Stimulated activated CD8-positive, alpha-beta memory T cell treated with anti-CD3 and anti-CD28 coated beads, Interleukin-4, amount 100 ng/mL, for 4 hours (primary cell): ENCODE measurements around the gene AQP12A.
"Not testable (repeated sequence)": the region's sequence is repeated elsewhere in the genome, so short reads cannot be mapped to it uniquely, and the experiment has no call there.

Experiments used
- DNase-seq, 2 donors: peaks; one replicate each; pipeline ENCODE4 v3.0.0-alpha.2; 2020; ENCODE audit warnings: low read depth in 2 of 2, low spot score in 1 of 2

Gene AQP12A

DNA sequence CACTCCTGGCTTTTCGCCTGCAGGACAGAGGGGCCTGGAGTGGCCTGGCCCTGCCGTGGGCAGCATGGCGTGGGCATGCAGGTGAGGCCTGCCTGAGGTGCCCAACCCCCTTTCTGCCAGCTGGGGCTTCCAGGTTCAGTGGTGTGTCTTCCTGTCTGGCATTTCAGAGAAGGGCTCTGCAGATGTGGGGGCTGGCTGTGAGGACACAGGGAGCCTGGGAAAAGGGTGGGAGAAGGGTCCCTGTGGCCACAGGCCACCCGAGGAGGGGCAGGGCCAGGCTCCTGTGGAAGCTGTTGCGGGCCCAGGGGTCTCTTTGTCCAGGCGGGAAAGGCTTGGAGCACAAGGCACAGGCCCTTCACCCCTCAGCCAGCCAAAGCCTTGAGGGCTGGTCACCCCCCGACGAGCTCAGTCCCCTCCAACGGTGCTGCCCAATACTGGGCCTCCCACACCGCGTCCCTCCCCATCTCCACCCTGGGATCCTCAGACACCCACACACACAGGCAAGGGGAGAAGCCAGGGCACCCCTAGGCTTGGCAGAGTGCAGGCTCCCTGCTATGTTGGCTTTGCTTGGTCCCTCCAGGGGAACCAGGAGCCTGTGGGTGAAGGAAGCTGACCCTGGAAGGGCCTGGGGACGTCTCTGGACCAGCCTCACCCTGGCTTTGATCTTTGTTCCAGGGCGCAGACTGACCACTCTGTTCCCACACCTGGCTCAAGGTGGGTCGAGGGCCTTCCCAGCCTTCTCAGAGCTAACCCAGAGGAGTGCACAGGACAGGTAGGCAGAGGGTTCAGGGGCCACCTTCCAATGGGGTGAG, 3.7 kb upstream of the AQP12A start:
- DNase-seq, result no peak

DNA sequence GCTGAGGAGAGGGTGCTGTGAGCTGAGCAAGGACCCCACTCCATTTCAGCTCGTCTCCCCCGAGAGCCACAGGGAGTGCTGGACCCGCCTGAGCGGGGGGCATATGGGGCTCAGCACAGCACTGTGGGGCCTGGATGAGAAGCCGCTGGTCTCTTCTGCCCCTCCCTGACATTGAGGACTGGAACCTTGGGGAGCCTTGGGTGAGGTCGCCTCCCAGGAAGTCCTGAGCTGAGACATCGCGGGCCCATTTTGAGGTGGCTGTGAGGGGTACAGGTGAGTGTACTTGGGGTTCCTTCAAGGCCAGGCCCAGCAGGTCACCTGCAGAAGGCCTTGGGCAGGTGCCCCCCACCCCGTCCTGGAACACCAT, 3.1 kb upstream of the AQP12A start:
- DNase-seq, result no peak

DNA sequence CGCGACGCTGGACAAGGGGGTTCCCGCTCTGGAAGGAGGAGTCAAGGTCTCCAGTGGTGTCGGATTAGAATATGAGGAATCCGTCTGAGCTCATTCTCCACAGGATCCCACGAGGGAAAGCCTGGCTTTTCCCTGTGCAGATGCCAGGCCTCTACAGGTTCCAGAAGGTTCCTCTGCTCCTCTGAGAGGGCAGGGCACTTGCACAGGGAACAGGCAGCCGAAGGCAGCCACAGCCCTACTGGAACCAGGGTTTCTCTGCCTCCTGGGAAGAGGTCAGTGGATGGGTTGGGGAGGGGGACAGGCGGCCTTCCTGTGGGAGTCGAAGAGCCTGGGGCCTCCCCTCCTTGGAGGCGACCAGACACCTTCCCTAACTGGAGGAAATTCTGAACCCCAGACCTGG, 1.7 kb upstream of the AQP12A start:
- no peak for DNase-seq

DNA sequence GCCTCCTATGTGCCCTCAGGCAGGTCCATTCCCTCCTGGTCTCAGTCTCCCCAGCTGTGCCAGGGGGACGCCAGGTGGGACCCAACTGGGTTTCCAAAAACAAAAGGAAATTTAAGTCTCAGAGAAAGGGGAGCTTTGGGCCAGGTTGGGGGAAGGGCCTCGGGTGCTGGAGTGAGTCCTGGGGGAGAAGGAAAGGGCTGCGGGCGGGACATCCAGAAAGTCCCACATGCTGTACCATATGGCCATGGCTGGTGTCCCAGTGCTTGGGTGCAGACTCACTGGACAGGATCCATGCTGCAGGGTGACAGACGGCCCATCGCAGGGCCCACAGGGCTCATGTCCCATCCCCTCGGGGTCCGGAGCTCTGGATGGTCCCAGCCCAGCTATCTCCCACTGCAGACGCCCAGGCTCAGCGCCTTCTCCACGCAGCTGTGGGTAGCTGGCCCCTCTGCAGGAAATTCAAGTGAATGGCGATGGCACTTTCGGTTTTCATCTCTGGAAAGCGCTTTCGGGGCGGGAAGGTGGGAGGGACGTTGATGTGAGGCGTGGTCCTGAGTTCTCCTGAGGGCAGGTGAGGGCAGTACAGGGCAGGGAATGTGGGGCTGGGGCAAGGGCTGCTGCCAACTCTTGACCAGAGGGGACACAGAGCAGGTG, 1.1 kb upstream of the AQP12A start:
- not testable (repeated sequence) for DNase-seq

DNA sequence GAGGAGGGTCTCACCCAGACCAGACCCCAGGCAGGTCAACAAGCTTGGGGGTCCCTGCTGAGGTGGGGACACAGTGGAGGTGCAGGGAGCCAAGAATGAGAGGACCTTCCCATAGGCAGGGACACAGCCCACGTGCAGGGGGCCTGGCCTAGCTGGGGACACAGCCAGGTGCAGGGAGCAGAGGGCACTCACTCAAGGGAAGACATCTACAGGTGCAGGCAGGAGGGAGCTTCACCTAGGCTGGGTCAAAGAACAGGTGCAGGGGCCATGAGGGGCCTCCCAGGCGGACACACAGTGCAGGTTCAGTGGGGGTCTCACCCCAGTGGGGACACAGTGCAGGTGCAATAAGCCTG, 615 bp upstream of the AQP12A start:
- DNase-seq, result not testable (repeated sequence)

DNA sequence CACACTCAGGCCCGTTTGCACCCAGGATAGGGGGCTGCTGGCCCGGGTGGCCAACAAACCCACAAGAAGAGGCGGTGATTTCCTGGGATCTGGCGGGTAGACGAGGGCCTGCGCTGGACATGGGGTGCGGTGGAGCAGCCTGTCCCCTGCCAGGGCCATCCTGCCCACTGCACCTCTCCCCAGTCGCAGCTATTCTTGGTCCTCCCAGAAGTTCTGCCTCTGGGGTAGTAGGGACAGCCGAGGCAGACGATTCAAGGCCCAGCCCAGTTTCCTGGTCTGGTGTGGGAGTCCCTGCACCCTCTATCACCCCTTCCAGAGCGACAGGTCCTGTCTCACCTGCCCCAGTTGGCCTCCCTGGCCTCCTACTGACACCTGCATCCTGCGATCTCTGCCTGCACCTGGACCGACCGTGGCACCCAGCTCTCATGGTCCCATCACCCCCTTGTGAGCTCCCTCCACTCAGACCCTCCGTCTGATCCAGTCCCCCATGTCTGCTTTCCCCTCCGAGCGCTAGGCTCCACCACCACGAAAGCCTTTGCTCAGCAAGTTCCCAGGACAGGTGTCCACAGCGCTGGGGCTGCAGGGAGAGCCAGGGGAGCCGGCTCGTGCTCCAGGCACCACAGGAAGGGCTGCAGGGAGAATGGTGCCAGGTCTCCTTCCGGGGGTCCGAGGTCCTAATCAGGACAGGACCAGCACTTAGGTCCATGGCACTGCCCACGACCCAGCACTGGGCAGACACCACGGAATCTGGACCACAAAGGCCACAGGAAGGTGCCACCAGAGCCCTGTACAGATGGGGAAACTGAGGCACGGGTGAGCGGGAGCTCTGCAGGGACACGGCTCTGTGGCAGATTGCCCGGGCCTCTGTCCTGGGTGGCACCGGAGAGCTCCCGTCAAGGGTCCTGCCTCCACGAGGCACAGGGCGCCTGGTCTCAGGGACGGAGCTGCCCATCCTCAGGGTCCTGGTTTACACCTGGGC, 1.2 kb downstream of the AQP12A start:
- not testable (repeated sequence) for DNase-seq

DNA sequence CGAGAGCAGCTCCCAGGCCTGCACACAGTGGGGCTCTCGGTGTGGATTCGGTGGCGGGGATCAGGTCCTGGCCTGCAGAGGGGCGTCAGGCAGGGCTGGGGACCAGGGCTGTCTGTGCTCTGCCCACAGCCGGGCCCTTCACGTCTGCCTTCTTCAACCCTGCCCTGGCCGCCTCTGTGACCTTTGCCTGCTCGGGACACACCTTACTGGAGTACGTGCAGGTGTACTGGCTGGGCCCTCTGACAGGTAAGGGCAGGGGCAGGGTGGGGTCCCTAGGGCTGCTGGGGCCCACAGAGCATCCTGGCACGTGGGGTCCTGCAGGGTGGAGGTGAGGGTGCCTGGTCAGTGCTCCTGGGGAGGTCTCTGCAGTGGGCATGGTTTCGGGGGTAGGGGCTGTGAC, 2.6 kb downstream of the AQP12A start:
- DNase-seq, result not testable (repeated sequence)

DNA sequence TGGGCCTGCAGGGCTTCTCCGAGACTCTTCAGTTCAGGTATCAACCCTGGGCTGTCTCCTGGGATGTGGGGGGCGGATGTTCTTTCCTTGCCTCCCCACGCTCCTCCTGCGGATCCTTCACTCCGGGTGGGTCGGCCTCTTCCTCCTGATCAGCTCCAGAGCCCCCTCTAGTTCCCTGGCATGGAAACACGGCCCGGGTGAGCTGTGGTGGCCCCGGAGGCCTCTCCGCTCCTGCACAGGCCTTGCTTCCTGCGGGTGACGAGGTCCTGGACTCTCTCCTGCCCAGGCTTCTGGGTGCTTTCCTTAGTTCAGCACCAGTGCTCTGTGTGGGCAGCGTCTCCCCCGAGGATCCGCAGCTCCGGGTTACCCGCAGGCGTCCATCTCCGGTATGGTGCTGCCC, 3.9 kb downstream of the AQP12A start:
- not testable (repeated sequence) for DNase-seq

DNA sequence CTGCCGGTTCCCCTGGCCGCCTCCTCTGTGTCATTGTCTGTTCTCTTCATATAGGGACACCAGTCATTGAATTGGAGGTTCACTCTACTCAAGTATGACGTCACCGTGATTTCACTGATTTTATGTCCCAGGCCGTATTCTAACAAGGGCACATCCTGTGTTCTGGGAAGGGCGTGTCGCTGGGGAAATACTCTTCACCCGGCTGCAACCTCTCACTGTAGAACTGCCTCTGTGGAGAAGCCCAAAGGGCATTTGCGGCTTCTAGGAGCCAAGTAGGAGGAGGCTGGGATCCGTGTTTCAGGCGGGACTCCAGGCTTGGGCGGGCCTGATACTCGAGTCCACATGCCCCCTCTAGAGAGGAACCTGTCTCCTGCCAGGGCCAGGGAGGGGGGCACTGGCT, 4.8 kb downstream of the AQP12A start:
- not testable (repeated sequence) for DNase-seq

DNA sequence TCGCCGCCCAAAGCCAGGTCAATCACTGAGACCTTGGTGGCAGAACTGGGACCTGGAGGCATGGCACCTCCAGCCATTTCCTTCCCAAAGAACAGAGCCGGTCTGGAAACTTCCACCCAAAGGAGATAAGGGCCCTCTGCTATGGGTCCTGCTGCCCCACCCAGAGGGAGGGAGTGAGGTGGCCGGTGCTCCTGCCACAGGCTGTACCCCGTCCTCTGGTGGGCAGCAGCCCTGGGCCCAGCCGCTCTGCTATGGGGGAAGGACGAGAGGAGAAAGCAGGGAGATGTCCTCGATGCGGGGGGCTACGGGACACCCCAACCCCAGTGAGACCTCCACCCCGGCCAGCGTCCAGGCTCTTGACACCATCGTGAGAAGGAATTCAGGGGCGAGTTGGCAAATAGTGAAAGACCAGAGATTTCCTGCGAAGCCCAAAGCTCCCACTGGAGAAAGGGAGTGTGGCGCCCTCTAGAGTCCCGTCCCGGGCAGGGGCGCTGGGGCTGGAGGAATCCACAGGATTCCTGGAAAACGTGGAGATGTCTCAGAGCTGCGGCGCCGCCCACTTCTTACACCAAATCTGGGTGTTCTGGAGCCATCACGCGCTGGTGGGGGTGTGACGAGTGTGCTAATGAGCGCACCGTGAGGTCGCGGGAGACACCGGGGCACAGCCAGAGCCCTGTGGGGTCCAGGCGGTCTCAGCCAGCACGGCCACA, 7.3 kb downstream of the AQP12A start:
- DNase-seq, result not testable (repeated sequence)

DNA sequence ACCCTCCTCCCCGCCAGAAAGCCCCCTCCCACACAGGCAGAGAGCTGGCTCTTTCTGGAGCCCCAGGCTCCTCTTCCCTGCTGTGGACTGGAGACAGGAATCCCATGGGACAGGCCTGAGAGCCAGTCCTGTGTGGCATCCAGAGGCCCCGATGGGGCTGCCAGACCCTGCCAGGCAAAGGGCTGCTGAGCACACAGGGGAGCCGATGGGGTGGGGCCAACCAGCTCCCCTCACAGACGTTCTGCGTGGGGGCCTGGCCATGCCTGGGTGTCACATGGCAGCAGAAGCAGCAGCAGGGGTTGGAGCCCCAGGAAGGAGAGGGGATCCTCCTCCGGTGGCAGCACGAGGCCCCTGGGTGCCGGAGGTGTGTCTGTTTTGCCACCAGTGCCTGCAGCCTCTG, 8.2 kb downstream of the AQP12A start:
- DNase-seq, result not testable (repeated sequence)

DNA sequence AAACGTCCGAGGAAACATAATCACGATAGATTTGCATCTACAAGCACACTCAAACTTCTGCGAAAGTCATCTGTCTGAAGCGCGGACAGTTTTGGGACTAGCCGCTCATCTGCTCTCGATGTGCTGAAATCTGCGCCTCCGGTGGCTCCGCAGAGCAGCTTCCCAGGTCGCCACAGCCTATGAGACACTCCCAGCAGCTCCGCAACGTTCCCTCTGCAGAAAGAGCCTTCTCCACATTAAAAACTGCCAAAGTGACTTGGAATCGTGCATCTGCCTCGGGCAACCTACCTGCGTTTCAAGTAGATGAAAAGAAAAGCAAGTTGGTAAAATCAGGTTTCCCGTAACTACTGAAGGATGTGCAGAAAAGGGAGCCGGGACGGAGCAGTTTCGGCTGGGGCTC, 8.9 kb downstream of the AQP12A start:
- DNase-seq, result not testable (repeated sequence)

DNA sequence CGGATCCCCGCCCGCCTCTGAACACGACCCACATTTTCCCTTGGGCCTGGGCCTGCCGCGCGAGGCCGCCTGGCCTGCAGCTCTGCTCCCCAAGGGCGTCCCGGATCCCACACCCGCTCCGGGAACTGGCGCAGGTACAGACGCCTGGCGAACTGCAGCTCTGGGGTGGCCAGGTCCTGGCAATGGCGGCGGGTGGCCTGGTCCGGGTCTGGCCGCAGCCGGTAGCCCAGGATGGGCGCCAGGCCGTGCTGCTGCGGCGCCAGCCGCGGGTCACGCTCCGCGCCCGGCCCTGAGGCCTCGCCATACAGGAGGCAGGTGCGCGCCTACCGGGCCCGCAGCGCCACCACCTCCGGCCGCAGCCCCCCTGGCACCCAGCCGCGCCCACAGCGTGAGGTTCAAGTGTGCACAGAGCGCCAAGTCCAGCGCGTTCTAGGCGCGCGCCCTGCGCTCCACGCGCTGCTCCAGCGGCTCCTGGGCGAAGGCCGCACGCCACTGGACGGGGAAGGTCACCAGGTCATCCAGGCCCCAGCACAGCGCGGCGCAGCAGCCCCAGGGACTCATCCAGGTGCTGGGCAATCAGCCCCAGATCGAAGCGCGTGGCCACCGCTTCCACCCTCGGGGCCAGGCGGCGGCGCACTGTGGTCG, 9.5 kb downstream of the AQP12A start:
- no peak for DNase-seq

DNA sequence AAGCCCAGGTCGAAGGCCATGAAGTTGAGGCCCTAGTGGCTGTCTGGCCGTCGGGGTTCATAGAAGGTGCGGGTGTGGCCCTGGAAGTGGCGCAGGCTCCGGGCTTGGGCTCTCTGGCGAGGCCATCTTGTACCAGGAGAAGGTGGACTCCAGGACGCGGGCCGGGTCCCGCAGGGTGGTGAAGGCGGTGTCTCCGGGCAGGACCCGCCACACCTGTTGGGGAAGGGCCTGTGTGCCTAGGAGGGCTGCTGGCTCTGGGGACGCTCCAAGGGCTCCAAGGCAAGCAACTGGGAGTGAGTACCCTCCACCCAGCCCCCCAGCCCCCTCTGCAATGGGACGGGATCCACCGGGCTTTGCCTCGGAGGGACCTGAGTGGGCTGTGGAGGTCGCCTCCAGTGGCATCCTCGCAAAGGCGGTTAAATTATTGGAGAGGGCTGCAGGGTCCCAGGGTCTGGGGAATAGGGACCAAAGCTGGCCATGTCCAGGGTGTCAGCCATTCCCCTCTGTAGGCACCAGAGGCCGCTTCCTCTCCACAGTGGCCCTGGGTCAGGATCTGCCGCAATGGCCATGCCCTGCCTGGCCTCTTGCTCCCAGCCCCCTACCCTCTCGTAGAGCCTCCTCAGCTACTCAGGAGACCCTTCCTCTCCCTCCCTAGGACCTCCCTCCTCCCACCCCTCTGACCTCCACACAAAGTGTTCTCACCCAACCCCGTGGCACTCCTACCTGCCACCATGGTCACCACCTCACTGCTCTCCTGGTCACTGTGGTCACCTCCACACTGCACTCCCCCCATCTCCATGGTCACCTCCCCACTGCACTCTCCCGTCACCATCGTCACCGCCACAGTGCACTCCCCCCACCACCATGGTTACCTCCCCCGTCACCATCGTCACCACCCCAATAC, 10.3 kb downstream of the AQP12A start:
- no peak for DNase-seq

DNA sequence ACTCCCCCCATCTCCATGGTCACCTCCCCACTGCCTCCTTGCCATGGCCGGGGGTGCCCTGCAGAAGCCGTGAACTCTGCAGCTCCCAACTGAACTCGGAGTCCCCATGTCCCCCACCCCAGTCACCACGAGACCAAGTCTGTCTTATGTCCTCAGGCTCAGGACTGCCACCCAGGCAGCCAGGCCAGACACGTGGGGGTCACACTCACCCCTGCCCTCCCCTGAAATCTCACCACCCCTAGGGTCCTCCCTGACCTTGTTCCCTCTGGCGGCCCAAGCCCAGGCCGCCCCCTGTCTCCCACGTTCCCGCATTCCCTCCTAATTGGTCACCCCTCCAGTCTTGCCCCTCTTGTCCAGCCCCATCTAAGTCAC, 11.0 kb downstream of the AQP12A start:
- DNase-seq, result no peak

DNA sequence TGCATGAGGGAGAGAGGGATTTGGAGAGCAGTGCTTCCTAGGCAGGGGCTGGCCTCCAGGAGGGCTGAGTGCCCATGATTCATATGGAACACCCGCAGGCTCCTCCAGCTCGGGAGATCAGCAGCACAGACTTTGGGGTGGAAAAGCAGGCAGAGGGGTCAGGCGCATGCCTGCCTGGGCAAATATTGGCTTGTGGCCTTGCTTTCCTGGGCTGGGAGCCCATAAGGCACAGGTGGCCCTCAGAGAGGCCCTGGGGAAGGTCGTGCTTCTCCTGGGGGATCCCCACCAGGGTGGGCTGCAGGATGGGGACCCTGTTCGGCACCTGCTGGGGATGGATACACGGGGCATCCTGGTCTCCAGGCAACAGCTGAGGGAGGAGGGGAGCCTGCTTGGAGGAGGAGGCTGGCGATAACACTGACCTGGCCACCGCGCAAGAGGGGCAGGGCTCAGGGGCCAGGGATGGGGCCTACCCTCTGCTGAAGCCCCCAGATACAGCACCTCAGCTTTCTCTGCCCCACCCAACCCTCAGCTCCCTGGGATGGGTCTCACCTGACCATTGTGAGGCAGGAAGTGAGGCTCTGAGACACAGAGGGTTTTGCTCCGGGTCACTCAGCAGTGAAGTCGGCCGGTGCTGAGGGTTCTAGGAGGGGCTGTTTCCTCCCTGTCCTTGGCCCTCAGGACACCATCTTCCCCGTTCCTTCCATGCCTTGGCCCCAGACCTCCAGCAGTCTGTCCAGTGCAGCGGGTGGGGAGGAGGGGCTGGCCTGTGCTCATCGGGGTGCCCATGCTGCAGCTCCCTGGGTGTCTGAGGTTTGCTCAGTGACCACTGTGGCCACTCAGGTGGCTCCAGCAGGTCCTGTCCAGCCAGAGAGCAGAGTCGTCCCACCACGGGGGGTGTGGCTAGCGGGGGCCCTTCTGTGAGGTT, 12.0 kb downstream of the AQP12A start:
- no peak for DNase-seq

DNA sequence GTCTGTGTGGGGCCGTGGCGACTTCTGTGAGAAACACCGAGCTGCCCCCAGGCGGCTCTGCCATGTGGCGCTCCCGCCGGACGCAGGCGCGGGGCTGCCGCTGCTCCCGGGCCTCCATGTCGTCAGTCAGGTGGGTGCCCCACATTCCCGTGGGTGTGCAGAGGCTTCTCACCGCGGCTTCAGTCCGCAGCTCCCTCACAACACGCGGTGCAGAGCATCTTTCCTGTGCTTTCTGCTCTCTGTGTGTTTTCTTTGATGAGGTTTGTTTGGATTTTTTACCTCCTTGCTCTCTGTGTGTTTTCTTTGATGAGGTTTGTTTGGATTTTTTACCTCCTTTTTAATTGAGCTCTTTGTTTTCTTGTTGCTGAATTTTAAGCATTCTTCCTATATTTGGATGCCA, 13.0 kb downstream of the AQP12A start:
- DNase-seq, result peak in 1 of 2 donors; percentile 8

DNA sequence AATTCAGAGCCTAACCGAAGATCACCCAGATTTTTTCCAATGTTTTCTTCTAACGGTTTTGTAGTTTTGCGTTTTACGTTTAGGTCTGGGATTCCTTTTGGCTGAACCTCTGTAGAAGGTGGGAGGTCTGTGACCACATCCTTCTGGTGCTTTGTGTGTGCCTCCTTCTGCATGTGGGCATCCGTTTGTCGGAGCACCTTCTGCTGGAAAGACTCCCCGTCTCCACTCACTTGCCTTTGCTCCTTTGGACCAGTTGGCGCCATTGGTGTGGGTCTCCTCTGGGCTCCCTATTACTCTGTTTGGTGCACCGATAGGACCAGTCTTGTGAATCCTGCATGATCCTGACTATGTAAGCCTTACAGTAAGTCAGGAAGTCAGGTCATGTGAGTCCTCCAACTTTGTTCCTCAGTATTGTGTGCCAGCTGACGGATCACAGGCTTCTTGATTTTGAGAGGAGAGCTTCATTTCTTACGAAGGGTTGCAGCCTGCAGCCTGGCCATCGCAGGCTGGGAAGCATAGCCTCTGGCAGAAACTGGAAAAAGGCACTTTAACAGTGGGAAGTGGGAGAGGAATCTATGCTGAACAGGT, 13.6 kb downstream of the AQP12A start:
- no peak for DNase-seq
